CD14-positive monocyte (primary cell): ENCODE results near the gene ATP5F1D. TPM values are rescaled to one million over a fixed set of nuclear protein-coding genes. Genes with fewer than 3 reads are reported as not detected.

Experiments
- DNase-seq, 3 donors: peaks; one replicate each; pipeline ENCODE4 v3.0.0-alpha.2; 2011 to 2022
- H2AFZ ChIP-seq: 2 replicates; pipeline ENCODE4 v1.6.0; 2012; ENCODE audit warnings: mild to moderate bottlenecking, low read depth, low read length, inconsistent platforms; ENCODE audit not compliant: insufficient read depth, poor library complexity, severe bottlenecking
- H3K27ac ChIP-seq, 2 donors: 1 replicate in 1 of 2; 2 replicates in 1 of 2; pipeline ENCODE4 v1.5.1; 2012 to 2013; ENCODE audit warnings: low read length in 2 of 2, control low read depth in 1 of 2, inconsistent platforms in 1 of 2, low read depth in 1 of 2, mild to moderate bottlenecking in 1 of 2
- H3K27me3 ChIP-seq, 2 donors: one replicate each; pipeline versions ENCODE4 v1.6.0 to v1.6.1; 2011 to 2013; ENCODE audit warnings: low read length in 2 of 2; ENCODE audit not compliant: control insufficient read depth in 2 of 2, insufficient read depth in 2 of 2
- H3K36me3 ChIP-seq, 2 donors: replicated peaks in 1 of 2; 1 replicate in 1 of 2; 2 replicates in 1 of 2; pipeline versions ENCODE4 v1.5.1 to v1.6.1; 2012 to 2013; ENCODE audit warnings: low read length in 2 of 2, control low read depth in 1 of 2, inconsistent platforms in 1 of 2, mild to moderate bottlenecking in 1 of 2; ENCODE audit not compliant: insufficient read depth in 2 of 2, control insufficient read depth in 1 of 2
- H3K4me1 ChIP-seq, 2 donors: 1 replicate in 1 of 2; 2 replicates in 1 of 2; pipeline versions ENCODE4 v1.5.1 to v1.6.1; 2012 to 2013; ENCODE audit warnings: low read length in 2 of 2, control low read depth in 1 of 2, inconsistent platforms in 1 of 2, mild to moderate bottlenecking in 1 of 2, moderate library complexity in 1 of 2; ENCODE audit not compliant: insufficient read depth in 2 of 2, control insufficient read depth in 1 of 2
- H3K4me2 ChIP-seq: replicated peaks from 2 replicates; pipeline ENCODE3; 2012; ENCODE audit warnings: low read length, moderate library complexity, mild to moderate bottlenecking; ENCODE audit not compliant: poor library complexity, severe bottlenecking; ENCODE audit errors: extremely low read depth
- H3K4me3 ChIP-seq, 3 experiments: fragments of 200-600 bp in 1 of 3; sonication (generic) in 1 of 3; replicated peaks in 1 of 3; 1 replicate in 2 of 3; 2 replicates in 1 of 3; pipeline ENCODE4 v1.5.1; 2011 to 2013; ENCODE audit warnings: low read length in 3 of 3, mild to moderate bottlenecking in 3 of 3, control low read depth in 2 of 3, low read depth in 2 of 3, inconsistent platforms in 1 of 3, moderate library complexity in 1 of 3
- H3K79me2 ChIP-seq: 2 replicates; pipeline ENCODE4 v1.6.0; 2012; ENCODE audit warnings: mild to moderate bottlenecking, control low read depth, inconsistent platforms, low read length, moderate library complexity; ENCODE audit not compliant: insufficient read depth
- H3K9ac ChIP-seq: 2 replicates; pipeline ENCODE4 v1.6.0; 2017; ENCODE audit warnings: low read length, mild to moderate bottlenecking; ENCODE audit not compliant: insufficient read depth, poor library complexity, severe bottlenecking
- H3K9me3 ChIP-seq, 2 donors: replicated peaks in 1 of 2; 1 replicate in 1 of 2; 2 replicates in 1 of 2; pipeline versions ENCODE4 v1.5.1 to v1.6.1; 2012 to 2013; ENCODE audit warnings: low read length in 2 of 2, control low read depth in 1 of 2; ENCODE audit not compliant: control insufficient read depth in 1 of 2, insufficient read depth in 1 of 2
- H4K20me1 ChIP-seq: 2 replicates; pipeline ENCODE4 v1.6.0; 2012; ENCODE audit warnings: mild to moderate bottlenecking, low read length, control low read depth, moderate library complexity; ENCODE audit not compliant: insufficient read depth
- H3K27ac Mint-ChIP-seq, 7 donors: one replicate each; pipeline ENCODE4 v1.8.0; 2020; ENCODE audit warnings: mild to moderate bottlenecking in 7 of 7, mixed read lengths in 7 of 7, moderate library complexity in 6 of 7, inconsistent platforms in 2 of 7
- H3K27me3 Mint-ChIP-seq, 3 donors: one replicate each; pipeline ENCODE4 v1.8.0; 2021 to 2022; ENCODE audit warnings: low read depth in 3 of 3, mild to moderate bottlenecking in 3 of 3, mixed read lengths in 3 of 3, moderate library complexity in 3 of 3, inconsistent platforms in 1 of 3
- H3K36me3 Mint-ChIP-seq, 2 donors: one replicate each; pipeline ENCODE4 v1.8.0; 2020; ENCODE audit warnings: mixed read lengths in 2 of 2, inconsistent platforms in 1 of 2, mild to moderate bottlenecking in 1 of 2
- H3K4me1 Mint-ChIP-seq: one replicate; pipeline ENCODE4 v1.8.0; 2020; ENCODE audit warnings: mild to moderate bottlenecking, mixed read lengths
- H3K4me3 Mint-ChIP-seq, 2 donors: one replicate each; pipeline ENCODE4 v1.8.0; 2020; ENCODE audit warnings: mild to moderate bottlenecking in 2 of 2, mixed read lengths in 2 of 2, moderate library complexity in 1 of 2
- H3K9me3 Mint-ChIP-seq, 7 donors: one replicate each; pipeline ENCODE4 v1.8.0; 2020 to 2022; ENCODE audit warnings: mixed read lengths in 7 of 7, mild to moderate bottlenecking in 6 of 7, moderate library complexity in 6 of 7, inconsistent platforms in 2 of 7
- CTCF ChIP-seq: fragments of 200-600 bp; IDR thresholded peaks from one replicate; pipeline ENCODE4 v1.8.0; 2022; ENCODE audit warnings: antibody characterized with exemption, mild to moderate bottlenecking
- WGBS: methylation state at CpG from one replicate; pipeline ENCODE4 v1.1.5; 2013; ENCODE audit warnings: missing lambda C conversion rate; ENCODE audit not compliant: insufficient coverage; 5-methylcytosine and 5-hydroxymethylcytosine counted together
- intact Hi-C, 2 donors: fragments of 100-400 bp; cut with micrococcal nuclease; formaldehyde crosslinking; loops; one replicate each; pipeline versions ENCODE4 v1.15.0 to v1.15.1; 2023
- polyA plus RNA-seq, 3 donors: library from polyadenylated mRNA; depleted of rRNA in 1 of 3; unstranded in 2 of 3; stranded (reverse) in 1 of 3; fragments of 300-500 nt in 2 of 3; fragments of >200 nt in 1 of 3; fragmentation: Illumina TruSeq in 2 of 3; gene quantifications; 1 replicate in 2 of 3; 2 replicates in 1 of 3; pipeline ENCODE4 v1.2.3, GENCODE V29; 2012 to 2021

The ATP5F1D gene
- polyA plus RNA-seq, 3 donors, result 122 to 160 (median 143) TPM

- Histone ChIP-seq H3K27me3 (peaks cover 11 to 39% of the 10 kb centered on the region in 2 donors), H3K9me3 (peaks cover 0 to 10% of the 10 kb centered on the region in 2 donors), H3K9ac (no peak overlapping the region), H3K4me3 (no peak overlapping the region), H3K27ac (no peak overlapping the region), H4K20me1 (peaks cover 14% of the 10 kb centered on the region), H3K36me3 (peaks cover 10 to 15% of the 10 kb centered on the region in 2 donors), H3K4me1 (no peaks in the 10 kb centered on the region), H2AFZ (no peak overlapping the region), H3K79me2 (no peaks in the 10 kb centered on the region), H3K4me2 (no peak overlapping the region)
- H3K4me1 Mint-ChIP-seq, result peaks cover 9% of the 10 kb centered on the region
- H3K9me3 Mint-ChIP-seq, result peaks cover 0 to 12% (median 5%) of the 10 kb centered on the region in 7 donors
- TF ChIP-seq CTCF, result no peak
- peaks cover 24 to 25% of the 10 kb centered on the region in 2 donors for H3K36me3 Mint-ChIP-seq
- H3K27me3 Mint-ChIP-seq, result peaks cover 32 to 45% (median 34%) of the 10 kb centered on the region in 3 donors
- no peak overlapping the region for H3K4me3 Mint-ChIP-seq
- intact Hi-C loops, result no loop called here
- DNase-seq, result no peak
- no peak overlapping the region for H3K27ac Mint-ChIP-seq
- WGBS, result 81% methylated on average over 18 of the region's 18 CpGs
These were observed 41.1 kb downstream of the ATP5F1D start for GRCh38 chr19:1282588-1283206.

DNA sequence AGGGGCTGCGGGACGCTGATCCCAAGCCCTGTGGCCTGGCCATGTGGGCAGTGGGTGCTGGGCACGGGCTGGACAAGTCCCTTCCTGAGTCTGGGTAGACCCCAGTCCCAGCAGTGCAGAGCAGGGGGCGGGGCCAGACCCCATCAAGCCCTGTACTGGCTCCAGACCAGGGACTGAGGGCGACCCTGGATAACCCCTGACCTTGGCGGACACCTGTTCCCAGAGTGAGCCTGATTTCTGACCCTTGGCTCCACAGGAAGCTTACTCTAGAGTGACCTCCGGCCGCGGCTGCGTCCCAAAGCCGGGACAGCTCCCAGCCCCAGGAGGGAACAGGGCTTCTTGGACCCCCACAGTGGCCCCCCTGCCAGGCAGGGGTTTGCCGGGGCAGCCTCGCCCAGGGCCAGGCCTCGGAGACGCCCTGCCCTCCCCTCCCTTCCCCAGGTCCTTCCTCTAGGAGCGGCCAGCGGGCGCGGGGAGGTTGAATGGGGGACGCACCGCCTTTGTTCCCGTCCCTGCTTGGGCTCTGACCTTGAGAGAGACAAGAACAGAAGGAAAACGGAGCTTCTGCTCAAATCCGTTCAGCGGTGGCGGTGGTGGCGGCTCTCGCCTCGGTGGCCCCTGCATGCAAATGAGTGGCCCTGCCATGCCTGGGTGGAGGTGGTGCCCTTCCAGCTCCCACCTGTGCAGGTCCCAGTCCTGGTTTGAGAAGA is 41.8 kb downstream of the ATP5F1D start:
- DNase-seq, result no peak
- H3K27me3 ChIP-seq, result peaks cover 14 to 46% of the 10 kb centered on the region in 2 donors
- Mint-ChIP-seq H3K9me3 (peaks cover 0 to 15% (median 5%) of the 10 kb centered on the region in 7 donors), H3K27me3 (peaks cover 36 to 52% (median 40%) of the 10 kb centered on the region in 3 donors), H3K27ac (no peak overlapping the region), H3K36me3 (peaks cover 20 to 21% of the 10 kb centered on the region in 2 donors), H3K4me1 (peaks cover 9% of the 10 kb centered on the region), H3K4me3 (no peak overlapping the region)
- no peaks in the 10 kb centered on the region for H3K79me2 ChIP-seq
- H3K36me3 ChIP-seq, result peaks cover 10 to 12% of the 10 kb centered on the region in 2 donors
- no peak overlapping the region for H3K4me2 ChIP-seq
- TF ChIP-seq CTCF, result no peak
- no peak overlapping the region for H2AFZ ChIP-seq
- 75% methylated on average over 20 of the region's 29 CpGs for WGBS
- H3K9me3 ChIP-seq, result peaks cover 0 to 10% of the 10 kb centered on the region in 2 donors
- H4K20me1 ChIP-seq, result peaks cover 14% of the 10 kb centered on the region
- no peak overlapping the region for H3K4me3 ChIP-seq
- H3K4me1 ChIP-seq, result no peaks in the 10 kb centered on the region
- no peak overlapping the region for H3K27ac ChIP-seq
- no peak overlapping the region for H3K9ac ChIP-seq
- intact Hi-C loops, result no loop called here
